HG03097 (cell line): ENCODE measurements around the gene NGEF.

ENCODE experiments used
- ATAC-seq: cut with Tn5 transposase; IDR thresholded peaks from one replicate; pipeline ENCODE4 v1.9.1; 2021; ENCODE audit not compliant: unreplicated experiment, low FRiP score

NGEF gene

GRCh38 chr2:232901736-232902578 lies 111.1 kb downstream of the NGEF start:
- no peak for ATAC-seq

- no peak for ATAC-seq
Observed at GRCh38 chr2:232900811-232901735, 112.0 kb downstream of the NGEF start.

- no peak for ATAC-seq
Observed at GRCh38 chr2:232898592-232899543, 114.2 kb downstream of the NGEF start.

DNA sequence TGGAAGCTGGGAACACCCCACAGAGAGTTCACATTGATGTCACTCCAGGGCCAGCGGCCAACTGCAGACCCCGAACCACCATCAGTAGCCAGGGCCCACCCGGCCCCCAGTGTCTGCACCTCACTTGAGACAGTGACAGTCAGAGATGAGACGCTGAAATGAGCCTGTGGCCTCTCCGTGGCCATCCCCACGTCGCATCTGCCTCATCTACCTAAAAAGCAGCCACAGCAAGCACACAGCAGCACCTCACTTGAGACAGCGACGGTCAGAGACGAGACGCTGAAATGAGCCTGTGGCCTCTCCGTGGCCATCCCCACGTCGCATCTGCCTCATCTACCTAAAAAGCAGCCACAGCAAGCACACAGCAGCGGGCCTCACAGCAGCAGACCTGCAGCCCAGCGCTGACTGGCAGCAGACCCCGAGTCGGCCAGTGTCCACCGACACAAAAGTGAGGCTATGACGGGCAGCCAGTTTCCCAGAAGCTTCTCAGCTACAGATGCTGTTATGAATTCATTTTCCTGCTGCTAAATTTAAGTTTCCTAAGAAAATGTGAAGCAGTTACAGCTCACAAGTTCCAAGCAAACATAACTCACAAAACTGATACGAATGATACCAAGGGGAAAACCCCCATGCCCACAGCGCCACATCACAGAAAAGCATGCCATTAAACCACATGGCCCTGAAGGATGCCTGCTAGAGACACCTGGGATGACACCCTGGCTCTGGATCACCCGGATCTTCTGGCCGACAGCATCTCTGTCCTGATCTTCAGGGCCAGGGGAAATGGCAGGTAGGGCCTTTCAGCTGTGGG lies 115.3 kb downstream of the NGEF start:
- no peak for ATAC-seq

DNA sequence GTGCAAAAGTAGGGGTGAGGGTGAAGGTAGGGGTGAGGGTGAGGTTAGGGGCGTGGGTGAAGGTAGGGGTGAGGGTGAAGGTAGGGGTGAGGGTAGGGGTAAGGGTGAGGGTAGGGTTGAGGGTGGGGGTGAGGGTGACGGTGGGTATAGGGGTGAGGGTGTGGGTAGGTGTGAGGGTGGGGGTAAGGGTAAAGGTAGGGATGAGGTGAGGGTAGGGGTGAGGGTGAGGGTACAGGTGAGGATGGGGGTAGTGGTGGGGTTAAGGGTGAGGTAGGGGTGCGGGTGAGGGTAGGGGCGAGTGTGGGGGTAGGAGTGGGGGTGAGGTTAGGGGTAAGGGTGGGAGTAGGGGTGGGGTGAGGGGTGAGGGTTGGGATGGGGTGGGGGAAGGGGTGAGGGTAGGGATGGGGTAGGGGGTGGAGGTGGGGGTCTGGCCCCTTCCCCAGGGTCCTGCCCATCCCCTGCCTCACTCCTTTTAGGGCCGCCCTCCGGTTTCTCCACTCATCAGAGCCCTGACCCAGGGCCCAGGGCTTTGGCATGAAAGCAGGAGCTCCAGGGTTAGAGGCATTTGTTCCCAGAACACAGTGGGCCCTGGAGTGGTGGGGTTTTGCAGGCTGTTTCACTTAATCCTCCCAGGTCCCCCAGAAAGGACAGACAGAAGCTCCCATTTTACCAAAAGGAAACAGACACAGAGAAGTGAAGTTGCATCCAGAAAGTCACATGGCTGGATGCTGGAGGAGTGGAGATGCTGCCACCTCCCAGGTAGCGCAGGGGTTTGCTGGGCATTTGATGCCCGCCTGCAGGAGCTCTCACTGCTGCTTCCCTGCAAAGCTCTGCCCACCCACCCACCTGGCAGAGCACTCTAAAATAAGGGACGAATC lies 116.1 kb downstream of the NGEF start:
- ATAC-seq, result no peak

DNA sequence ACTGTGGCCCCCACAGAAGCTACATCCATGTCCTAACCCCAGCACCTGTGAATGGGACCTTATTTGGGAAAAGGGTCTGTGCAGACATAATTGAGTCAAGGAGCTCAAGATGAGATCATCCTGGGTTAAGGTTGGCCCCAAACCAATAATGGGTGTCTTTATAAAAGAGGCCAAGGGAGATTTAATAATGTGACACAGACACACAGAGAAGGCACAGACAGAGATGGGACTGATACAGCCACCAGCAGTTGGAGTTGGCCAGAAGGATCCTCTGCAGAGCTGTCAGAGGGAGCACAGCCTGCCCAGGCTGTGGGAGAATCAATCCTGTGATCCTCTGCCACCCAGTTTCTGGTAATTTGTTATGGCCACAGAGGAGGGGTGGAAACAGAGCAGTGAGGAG lies 116.9 kb downstream of the NGEF start:
- ATAC-seq, result no peak

GRCh38 chr2:232894746-232895145 lies 118.3 kb downstream of the NGEF start:
- ATAC-seq, result no peak

DNA sequence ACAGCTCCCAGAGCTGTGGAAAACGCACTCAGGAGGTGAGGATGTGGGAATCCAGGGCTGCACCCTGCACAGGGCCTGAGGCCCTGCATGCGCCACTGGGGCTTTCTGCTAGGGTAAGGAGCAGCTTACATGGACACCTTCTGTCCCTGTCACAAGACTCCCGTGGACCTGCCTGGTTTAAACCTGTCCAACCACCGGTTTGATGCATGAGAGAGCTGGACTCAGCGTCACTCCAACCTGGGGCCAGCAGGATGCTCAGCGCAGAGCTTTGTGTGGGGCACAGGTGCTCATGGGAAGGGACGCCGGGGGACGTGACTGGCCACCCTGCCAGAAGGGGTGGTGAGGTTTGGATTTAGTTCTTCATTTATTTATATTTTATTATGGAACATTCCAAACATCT lies 118.8 kb downstream of the NGEF start:
- no peak for ATAC-seq

- no peak for ATAC-seq
Observed at GRCh38 chr2:232893834-232894233, 119.2 kb downstream of the NGEF start.

DNA sequence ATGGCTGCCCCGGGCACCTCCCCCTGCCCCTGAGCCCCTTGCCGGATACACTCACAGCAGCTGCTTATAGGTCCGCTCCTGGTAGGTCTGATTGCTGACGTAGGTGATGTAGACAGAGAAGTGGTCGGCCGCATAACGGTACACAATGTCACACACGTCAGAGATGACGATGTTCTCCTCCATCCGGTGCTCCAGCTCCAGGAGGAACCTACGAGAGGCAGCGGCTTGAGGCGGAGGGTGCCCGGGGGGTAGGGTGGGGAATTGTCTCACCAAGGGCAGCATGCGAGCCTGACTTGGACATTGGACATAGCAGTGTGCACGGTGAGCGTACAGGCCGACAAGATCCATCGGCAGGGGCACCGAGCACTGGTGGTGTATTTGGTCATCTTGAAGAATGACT lies 120.2 kb downstream of the NGEF start:
- no peak for ATAC-seq

DNA sequence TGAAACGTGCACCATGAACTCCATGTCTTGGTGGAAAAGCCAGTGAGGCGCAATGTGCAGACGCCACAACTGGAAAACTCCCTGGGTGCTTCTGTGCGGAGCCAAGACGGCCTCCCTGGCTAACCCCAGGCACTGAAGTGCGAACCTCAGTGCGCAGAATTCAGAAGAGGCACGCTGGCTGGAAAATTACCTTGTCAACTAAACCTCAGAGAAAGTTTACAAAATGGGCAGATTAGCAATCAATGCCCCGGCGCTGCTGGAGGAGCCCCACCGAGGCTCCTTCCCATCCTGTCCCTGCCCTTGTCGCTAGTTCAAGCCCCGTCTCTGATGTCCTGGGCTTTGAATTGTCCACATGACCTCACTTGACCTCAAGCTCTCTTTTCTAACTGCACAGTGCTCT lies 120.8 kb downstream of the NGEF start:
- ATAC-seq, result no peak

DNA sequence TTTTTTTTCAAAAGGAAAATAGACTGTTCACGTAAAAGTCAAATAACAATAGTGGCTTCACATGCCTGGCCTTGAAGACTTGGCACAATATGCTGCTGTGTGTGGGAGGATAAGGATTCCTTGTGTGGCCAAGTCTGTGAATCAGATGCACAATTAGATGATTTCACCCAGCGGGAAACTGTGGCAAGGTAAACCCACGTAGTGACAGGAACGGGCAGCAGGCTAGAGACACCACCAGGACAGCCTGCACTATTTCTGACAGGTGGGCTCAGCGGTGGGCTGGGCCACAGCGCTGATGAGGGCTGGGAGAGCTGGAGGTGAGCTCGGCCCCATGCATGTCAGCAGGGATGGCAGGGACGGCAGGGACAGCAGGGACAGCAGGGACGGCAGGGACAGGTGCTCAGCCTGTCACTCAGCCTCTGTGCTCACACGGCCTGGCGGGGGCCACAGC lies 121.4 kb downstream of the NGEF start:
- no peak for ATAC-seq

GRCh38 chr2:232890896-232891601 lies 122.0 kb downstream of the NGEF start:
- no peak for ATAC-seq

- ATAC-seq, result no peak
Observed at GRCh38 chr2:232890536-232890895, 122.5 kb downstream of the NGEF start.

DNA sequence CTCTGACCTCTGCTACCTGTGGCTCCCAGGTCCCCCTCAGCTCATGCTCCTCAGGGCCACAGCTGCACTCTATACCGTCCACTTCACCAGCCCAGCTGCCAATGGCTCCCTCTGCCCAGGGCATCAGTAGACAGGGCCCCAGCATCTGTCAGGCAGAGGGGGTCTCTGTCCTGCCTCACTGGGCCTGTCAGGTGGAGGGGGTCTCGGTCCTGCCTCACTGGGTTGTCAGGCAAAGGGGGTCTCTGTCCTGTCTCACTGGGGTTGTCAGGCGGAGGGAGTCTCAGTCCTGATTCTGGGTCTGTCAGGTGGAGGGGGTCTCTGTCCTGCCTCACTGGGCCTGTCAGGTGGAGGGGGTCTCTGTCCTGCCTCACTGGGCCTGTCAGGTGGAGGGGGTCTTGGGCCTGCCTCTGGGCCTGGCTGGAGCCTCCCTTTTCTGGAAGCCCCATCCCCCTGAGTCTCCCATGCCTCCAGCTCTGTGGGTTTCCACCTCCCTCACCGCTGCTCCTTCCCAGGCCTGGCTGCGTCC lies 123.1 kb downstream of the NGEF start:
- no peak for ATAC-seq

- ATAC-seq, result no peak
Observed at GRCh38 chr2:232888839-232889529, 124.1 kb downstream of the NGEF start.

GRCh38 chr2:232888099-232888836 lies 124.8 kb downstream of the NGEF start:
- no peak for ATAC-seq
